ENCODE measurements around the gene CELA3A. TPM values are rescaled to one million over a fixed set of nuclear protein-coding genes. Genes with fewer than 3 reads are reported as not detected.

Gene CELA3A
- total and polyA plus RNA-seq, 2 of the 8 experiments (the other 6 are each of a cell fraction or from before 2014, with no cell fraction given): not detected

GRCh38 chr1:21963477-21964217, 37.8 kb upstream of the CELA3A start (continued):
- TF ChIP-seq SUZ12 (IDR thresholded peaks at IDR 0.05; ENCODE audit: low read length) (no peak), CTCF (IDR thresholded peaks at IDR 0.05; ENCODE audit: control extremely low read depth in 1 of 3, insufficient read depth in 1 of 3, low read depth in 1 of 3, low read length in 3 of 3) (peak; percentile 84 to 95 (median 92)), BRCA1 (IDR thresholded peaks at IDR 0.05; ENCODE audit: low read depth, low read length) (no peak), MAX (IDR thresholded peaks at IDR 0.05) (peak; percentile 34; the same call in 1 of the 2 replicates), ASH2L (IDR thresholded peaks at IDR 0.05; ENCODE audit: low read length) (peak; percentile 63), ZNF274 (IDR thresholded peaks at IDR 0.05; ENCODE audit: borderline replicate concordance, extremely low read depth, low read length) (no peak), RAD21 (IDR thresholded peaks at IDR 0.05 in 1 of 2, conservative IDR thresholded peaks at IDR 0.05 in 1 of 2; ENCODE audit: low read depth in 2 of 2, low read length in 2 of 2) (peak; percentile 99 to 100)
